ENCODE results near the gene DNAAF3. TPM values are rescaled to one million over a fixed set of nuclear protein-coding genes. Genes with fewer than 3 reads are reported as not detected.
A peak's percentile ranks its signal among the peaks of the same experiment; 100 is the strongest.

DNAAF3 gene
- polyA plus RNA-seq, 1 of the 3 experiments (the other 2 are of a cell fraction): 2.4 TPM

GRCh38 chr19:55160986-55161365 is 5.4 kb downstream of the DNAAF3 start (continued):
- TF ChIP-seq FOSL2 (IDR thresholded peaks at IDR 0.05; ENCODE audit: borderline replicate concordance, low read depth) (no peak), EZH2phosphoT487 (IDR thresholded peaks at IDR 0.05; ENCODE audit: borderline replicate concordance, low read depth) (no peak), GATA2 (CRISPR knock-in tag; IDR thresholded peaks at IDR 0.05) (no peak)

- H3K9me2 ChIP-seq: no peaks in the 10 kb centered on the region
Measured at GRCh38 chr19:55160128-55160985, 6.1 kb downstream of the DNAAF3 start.

More at GRCh38 chr19:55160128-55160985, 6.1 kb downstream of the DNAAF3 start:
- POLR2A ChIA-PET: interaction anchor here (0.6 to 1.1 kb wide), 4 partner anchors 20 to 1166 kb away, joined by 3 to 4 read pairs (median 3); partner anchors contain the start of genes PPP6R1 and UBE2S
- peaks cover 7% of the 10 kb centered on the region for H3F3A ChIP-seq (replicated peaks; ENCODE audit: insufficient read depth)
- no peak overlapping the region for H3K9ac ChIP-seq
- peak; percentile 98 for DNase-seq
- no peaks in the 10 kb centered on the region for H3K79me2 ChIP-seq (ENCODE audit: insufficient read depth)
- TF ChIP-seq MXI1 (IDR thresholded peaks at IDR 0.05; ENCODE audit: low read depth, low read length) (peak; percentile 63; the same call in 1 of the 2 replicates), RAD21 (IDR thresholded peaks at IDR 0.05; ENCODE audit: low read length) (peak; percentile 71), RXRA (IDR thresholded peaks at IDR 0.05; ENCODE audit: borderline replicate concordance, low read depth) (no peak), ZBTB33 (IDR thresholded peaks at IDR 0.05; ENCODE audit: borderline replicate concordance, low read depth) (no peak), RFX5 (IDR thresholded peaks at IDR 0.05; ENCODE audit: low read length) (no peak), USF2 (IDR thresholded peaks at IDR 0.05; ENCODE audit: borderline replicate concordance, low read depth, low read length) (no peak), SMC3 (IDR thresholded peaks at IDR 0.05; ENCODE audit: low read depth, low read length) (peak; percentile 56), TAF1 (IDR thresholded peaks at IDR 0.05; ENCODE audit: borderline replicate concordance, low read depth, low read length) (no peak), MAX (IDR thresholded peaks at IDR 0.05; ENCODE audit: low read depth) (peak; percentile 73), CTCF (IDR thresholded peaks at IDR 0.05) (peak; percentile 90)
- peak overlapping the region in 1 of 2 experiments; percentile 52; a peak in 1 of 4 replicates for H3K4me3 ChIP-seq (ENCODE audit: low read depth in 2 of 2, low read length in 1 of 2)
- CTCF ChIA-PET: interaction anchor here (0.7 to 3.8 kb wide), 39 partner anchors 9 to 978 kb away, joined by 3 to 116 read pairs (median 4); partner anchors contain the start of genes PPP1R12C, PPP6R1 and SYT5
- peaks cover 0 to 10% of the 10 kb centered on the region in 2 experiments; a peak in 1 of 4 replicates for H3K4me1 ChIP-seq (ENCODE audit: control insufficient read depth in 1 of 2, insufficient read depth in 2 of 2, low read depth in 1 of 2, low read length in 1 of 2)
- no peak overlapping the region for H3K4me2 ChIP-seq
- H2AFZ ChIP-seq (ENCODE audit: low read depth): no peak overlapping the region
- no peaks in the 10 kb centered on the region for H3K36me3 ChIP-seq (replicated peaks in 1 of 2; ENCODE audit: control insufficient read depth in 1 of 2, insufficient read depth in 2 of 2, low read length in 1 of 2)
- H3K27ac ChIP-seq (ENCODE audit: low read depth in 2 of 2, low read length in 1 of 2): no peak overlapping the region
- no peaks in the 10 kb centered on the region for H3K9me3 ChIP-seq
- no peaks in the 10 kb centered on the region for H4K20me1 ChIP-seq (ENCODE audit: insufficient read depth)
- H3K27me3 ChIP-seq (ENCODE audit: insufficient read depth): peaks cover 21% of the 10 kb centered on the region
- 10% methylated on average over 18 of the region's 33 CpGs for WGBS (ENCODE audit: low lambda C conversion rate)
